ENCODE data around the gene HEATR5A. TPM values are rescaled to one million over a fixed set of nuclear protein-coding genes. Genes with fewer than 3 reads are reported as not detected.
"Not testable (repeated sequence)": the region's sequence is repeated elsewhere in the genome, so short reads cannot be mapped to it uniquely, and the experiment has no call there.

The HEATR5A gene
- 46.8 TPM for total RNA-seq
- long read RNA-seq, partial matches to known transcripts: 26 of 37 reads
- long read RNA-seq, other reads (novel, unspliced or antisense): 9 of 37 reads

DNA sequence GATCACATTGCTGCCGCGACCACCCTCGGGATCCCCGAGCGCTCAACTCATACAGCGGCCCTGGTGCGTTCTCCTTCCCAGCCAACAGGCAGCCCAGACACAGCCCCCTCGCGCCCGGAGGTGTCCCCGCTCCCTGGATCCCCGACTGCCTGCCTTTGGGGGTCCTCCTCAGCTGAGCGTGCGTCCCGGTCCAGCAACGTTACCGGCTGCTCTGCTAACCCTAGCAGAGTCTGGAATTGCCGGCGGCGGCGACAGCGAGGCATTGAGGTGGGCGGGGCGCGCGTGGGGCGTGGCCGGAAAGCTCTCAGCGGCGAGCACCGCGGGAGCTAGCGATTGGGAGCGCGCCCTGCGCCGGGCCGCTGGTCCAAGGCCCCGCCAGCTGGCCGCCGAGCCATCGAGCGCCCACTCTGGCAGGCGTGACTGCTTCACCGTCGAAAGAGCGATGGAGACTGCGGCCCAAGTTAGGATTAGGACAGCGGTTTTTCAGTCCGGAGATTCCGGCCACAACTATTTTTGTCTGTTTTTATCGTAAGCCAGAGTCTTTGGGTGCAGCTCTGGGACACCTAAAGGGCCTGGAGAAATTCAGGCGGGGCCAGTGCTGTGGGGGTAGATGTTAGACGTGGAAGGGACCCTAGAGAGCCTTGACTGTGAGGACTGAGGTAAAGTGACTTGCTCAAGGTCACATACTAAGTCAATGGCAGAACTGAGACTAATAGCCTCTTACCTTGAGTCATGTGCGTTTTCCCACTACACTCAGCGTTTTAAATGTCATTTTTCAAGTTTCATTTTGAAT is at the start of gene HEATR5A:
Gene HEATR5A, minus strand, starts transcription at position 232 of the 793 bp plus-strand sequence. CDS start 17,575 bp downstream, outside the sequence.
- DNase-seq: peak; percentile 99
- ATAC-seq: peak; percentile 98
- intact Hi-C loops (cut with micrococcal nuclease): no loop called here

DNA sequence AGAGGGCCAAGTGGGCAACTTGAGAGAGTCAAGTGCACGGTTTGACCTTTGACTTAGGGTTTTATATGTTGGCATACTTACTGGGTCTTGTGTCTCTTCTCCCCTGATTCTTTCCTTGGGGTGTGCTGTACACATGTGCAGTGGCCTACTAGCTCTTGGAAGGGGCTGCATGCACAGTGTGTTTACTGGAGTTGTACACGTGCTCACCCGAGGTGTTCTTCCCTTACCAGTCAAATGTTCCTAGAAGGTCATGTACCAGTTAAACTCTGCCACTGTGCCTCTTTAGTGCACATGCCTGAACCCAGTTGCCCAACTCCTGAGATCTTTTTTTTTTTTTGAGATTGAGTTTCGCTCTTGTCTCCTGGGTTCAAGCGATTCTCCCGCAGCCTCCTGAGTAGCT is 46.2 kb upstream of the HEATR5A start:
- ATAC-seq (no peak), DNase-seq (no peak)
- intact Hi-C loops (cut with micrococcal nuclease): no loop called here

DNA sequence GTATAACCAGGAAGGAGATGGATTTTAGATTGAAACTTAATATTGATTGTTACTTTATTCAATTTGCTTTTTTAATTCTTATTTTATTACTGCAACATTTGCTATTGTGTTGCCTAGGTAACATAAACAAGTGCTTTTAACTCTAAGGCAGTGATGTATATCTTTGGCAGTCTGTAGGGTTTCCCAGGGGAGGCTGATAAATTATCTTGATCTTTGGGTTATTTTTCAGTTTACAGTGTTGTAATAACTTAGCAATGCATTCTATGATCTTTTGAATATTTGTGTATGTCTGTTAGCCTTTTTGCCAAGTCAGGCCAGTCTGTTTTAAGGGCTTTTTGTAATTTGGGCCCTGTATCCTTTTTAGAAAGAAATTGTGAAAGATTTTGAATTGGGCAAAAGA is 44.8 kb upstream of the HEATR5A start:
- no peak for ATAC-seq
- intact Hi-C loops (cut with micrococcal nuclease): no loop called here

DNA sequence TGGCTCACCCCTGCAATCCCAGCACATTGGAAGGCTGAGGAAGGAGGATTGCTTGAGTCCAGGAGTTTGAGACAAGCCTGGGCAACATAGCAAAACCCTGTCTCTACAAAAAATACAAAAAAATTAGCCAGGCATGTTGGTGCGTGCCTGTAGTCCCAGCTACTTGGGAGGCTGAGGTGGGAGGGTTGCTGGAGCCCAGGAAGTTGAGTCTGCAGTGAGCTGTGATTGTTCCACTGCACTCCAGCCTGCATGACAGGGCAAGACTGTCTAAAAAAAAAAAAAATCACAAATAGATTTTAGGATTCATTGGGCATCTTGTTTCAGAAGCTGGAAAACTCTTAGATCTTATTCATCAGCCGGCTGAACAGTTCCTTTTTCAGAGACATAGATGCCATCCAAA is 42.1 kb upstream of the HEATR5A start:
- ATAC-seq; DNase-seq; intact Hi-C loops (cut with micrococcal nuclease): not testable (repeated sequence)

More for the DNA sequence above, 44.8 kb upstream of the HEATR5A start:
- DNase-seq: no peak

DNA sequence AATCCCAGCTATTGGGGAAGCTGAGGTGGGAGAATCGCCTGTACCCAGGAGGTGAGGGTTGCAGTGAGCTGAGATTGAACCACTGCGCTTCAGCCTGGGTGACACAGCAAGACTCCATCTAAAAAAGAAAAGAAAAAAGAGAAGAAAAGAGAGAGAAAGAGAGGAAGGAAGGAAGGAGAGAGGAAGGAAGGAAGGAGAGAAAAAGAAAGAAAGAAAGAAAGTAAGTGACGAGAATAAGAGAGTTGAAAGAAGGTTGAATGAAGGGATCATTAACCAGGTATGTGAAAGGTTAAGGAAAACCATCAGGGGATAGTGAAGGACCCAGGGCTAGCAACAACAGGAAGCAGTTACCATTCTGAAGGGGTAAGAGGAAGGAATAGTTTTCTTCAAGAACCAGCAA is 41.2 kb upstream of the HEATR5A start:
- intact Hi-C loops (cut with micrococcal nuclease): no loop called here
- ATAC-seq (no peak), DNase-seq (no peak)

DNA sequence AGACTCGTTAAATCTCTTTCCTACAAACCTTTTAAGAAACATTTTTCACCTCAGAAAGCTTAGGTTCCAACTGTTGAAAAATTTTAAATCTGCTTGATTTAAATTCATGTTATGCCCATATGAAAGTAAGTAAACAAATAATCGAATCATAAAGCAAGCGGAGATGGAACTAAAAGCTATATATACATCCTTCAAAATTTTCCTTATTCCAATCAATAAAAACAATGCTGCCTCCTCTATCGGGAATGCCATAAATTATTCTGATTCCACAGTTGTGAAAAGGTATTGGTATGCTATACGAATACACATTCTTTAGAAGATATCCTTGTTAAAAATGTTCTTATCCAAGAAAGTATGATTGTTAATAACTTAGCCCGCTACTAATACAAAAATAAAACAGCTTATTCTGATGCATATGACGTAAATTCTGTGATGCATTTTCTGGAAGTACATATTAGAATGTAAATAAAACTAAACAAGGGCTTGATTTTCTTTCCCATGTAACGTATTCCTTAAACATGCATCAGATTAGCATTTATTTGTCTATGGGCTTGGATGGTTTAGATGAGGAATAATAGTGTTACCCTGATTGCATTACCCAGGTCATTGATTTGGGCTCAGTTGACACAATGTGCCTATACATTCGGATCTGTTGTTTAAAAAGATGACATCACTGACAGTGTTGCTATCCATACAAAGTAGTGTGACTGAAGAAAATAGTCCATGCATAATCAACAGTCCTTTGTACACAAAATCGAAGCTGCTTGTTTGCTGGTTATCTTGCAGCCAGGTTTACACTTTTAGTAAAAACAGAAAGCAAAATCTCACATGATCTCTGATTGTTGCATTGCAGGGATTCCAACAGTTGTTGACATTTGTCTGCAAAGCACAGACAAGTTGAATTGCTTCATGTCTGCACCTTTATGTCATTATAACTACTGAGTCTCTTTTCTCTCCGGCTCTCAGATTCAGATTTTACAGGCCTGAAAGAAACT is 37.6 kb upstream of the HEATR5A start:
- intact Hi-C loops (cut with micrococcal nuclease): no loop called here
- no peak for ATAC-seq
- no peak for DNase-seq

DNA sequence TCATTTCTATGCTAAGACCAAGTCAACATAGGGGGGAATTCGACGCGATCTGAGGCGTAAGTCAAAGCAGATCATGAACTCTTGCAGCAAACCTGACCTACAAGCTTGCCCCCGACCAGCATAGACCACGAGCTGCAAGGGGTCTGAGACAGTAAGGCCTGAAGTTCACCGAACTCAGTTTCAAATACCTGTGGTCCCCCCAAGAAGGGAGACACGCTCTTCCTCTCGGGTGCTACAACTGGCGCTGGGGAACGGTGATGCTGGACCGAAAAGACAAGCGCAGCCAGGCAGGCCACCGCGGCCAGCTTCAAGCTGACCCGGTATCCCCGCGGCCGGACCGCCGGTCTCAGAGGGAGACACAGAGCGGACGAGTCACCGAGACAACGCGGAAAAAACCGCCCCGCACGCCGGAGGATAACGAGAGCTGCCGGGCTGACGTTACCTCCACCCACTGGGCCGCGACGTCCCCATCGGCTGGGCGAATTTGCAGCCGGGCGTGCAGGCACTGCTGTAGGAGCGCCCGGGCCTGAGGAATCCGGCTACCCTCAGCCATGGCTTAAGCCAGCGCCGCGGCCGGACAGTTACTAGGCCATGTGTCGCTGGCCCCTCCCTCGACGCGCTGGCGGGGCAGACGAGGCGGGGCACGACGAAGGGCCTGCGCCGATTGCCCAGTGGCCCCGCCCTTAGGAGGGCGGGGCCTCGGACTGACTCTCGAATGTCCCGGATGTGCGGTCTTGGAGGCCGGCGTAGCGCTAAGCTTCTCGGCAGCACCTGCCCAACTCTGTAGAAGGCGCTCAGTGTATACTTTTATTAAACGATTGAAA is 36.7 kb upstream of the HEATR5A start, which contains the start of gene DTD2:
Gene DTD2, minus strand, starts transcription at position 666 of the 824 bp plus-strand sequence. Its CDS starts 113 bp downstream, at position 553.
- intact Hi-C loops (cut with micrococcal nuclease): no loop called here
- DNase-seq: peak; percentile 98
- peak; percentile 100 for ATAC-seq

DNA sequence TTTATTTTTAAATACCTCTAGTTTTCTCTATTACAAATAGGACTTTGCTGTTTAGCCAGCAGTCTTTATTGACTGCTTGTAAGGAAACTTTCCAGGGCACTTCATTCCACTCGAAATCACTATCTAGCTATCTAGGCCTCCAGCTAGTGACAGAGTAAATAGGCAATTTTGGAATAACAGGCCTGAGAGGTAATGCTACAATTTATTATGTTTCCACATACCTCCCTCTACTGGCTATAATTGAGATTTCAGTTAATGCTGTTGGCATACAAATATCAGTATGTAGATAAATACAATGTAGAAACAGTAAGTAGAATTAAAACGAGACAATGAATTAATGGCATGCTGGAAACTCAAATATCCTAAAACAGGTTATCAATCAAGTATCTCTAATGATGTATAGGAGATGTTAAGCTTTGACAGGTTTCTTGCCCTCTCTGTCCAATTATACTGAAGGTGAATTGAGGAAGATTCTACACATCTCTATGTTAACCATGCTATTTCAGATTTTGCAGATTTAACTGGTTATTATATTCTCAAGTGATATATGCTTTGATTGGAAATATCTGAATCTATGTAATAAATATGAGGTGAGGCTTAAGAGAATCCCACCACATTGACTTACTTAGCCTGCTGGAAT is 29.7 kb upstream of the HEATR5A start:
- intact Hi-C loops (cut with micrococcal nuclease): no loop called here
- peak; percentile 45 for ATAC-seq
- no peak for DNase-seq

DNA sequence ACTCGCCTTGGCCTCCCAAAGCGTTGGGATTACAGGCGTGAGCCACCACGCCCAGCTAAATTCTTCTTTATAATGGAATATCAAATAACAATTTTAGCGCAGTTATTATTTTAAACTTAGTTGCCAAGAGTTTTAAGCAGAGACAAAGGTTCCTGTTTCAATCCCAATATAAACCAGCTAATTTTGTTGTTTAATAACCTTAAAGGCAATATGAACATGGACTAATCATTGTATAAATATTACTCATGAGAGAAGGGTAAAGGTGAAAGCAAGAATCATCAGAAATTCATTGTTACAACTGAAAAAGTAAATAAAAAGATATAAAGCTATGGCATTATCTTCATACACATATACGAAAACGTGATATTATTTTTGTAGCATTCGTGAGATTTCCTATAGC is 28.8 kb upstream of the HEATR5A start:
- ATAC-seq: no peak
- intact Hi-C loops (cut with micrococcal nuclease): no loop called here
- no peak for DNase-seq

DNA sequence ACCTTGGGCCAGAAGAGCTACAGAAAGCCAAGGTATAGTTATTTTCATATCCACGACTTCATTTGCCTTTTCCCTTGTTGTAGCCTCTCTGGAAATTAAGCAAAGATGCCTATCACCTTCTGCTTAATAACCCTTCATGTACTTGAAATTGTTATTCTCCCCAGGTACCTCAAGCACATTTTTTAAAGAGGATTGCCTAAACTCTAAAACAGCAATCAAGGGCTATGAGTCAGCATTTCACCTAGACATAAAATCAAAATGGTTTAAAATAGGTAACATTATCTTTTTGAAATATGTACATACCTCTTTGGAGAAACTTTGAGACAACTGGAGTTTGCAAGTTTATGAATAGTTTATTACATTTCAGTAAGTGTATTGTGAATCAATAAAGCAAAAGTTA is 25.4 kb upstream of the HEATR5A start:
- intact Hi-C loops (cut with micrococcal nuclease): no loop called here
- no peak for DNase-seq
- ATAC-seq: no peak

DNA sequence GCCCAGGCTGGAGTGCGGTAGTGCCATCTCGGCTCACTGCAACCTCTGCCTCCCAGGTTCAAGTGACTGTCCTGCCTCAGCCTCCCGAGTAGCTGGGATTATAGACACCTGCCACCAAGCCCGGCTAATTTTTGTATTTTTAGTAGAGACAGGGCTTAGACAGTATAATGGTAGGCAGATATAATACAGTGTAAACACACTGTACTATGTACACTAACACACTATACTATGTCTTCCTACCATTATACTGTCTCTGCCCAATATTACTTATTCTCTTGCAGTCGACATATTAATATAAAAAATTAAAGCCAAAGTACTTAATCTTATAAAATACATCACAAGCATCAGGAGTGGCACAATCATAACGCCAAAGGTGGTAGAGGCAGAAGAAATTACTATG is 21.9 kb upstream of the HEATR5A start:
- DNase-seq (no peak), ATAC-seq (no peak)
- intact Hi-C loops (cut with micrococcal nuclease): no loop called here

DNA sequence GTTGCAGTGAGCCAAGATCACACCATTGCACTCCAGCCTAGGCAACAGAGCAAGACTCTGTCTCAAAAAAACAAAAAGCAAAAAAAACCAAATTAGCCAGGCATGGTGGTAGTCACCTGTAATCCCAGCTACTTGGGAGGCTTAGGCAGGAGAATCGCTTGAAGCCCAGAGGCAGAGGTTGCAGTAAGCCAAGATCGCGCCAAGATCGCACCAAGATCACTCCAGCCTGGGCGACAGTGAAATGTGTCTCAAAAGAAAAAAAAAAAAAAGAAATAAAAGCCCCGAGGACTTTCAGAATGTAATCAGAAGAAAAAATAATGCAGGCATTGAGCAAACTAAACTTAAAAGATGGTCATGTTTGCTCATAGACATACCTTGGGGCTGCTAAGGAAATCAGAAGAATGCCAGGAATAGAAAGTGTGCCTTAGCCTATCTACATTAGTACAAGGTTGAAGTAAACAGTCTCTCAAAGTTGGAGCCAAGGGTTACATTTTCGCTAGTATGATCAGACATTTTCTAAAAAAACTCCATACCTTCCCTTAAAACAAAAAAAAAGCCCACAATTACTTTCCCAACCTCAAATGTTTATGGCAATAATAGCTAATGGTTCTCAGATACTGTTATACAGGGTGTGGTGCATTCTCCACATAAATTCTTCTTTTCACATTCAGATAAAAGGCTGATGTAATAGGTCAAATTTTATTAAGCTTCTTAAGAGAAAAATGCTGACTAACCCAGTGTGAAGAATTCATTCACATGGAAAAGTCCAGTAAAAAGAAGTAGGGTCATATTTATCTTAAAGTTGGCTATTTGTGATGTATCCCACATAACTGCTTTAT is 21.1 kb upstream of the HEATR5A start:
- intact Hi-C loops (cut with micrococcal nuclease): no loop called here
- no peak for DNase-seq
- ATAC-seq: peak; percentile 58

DNA sequence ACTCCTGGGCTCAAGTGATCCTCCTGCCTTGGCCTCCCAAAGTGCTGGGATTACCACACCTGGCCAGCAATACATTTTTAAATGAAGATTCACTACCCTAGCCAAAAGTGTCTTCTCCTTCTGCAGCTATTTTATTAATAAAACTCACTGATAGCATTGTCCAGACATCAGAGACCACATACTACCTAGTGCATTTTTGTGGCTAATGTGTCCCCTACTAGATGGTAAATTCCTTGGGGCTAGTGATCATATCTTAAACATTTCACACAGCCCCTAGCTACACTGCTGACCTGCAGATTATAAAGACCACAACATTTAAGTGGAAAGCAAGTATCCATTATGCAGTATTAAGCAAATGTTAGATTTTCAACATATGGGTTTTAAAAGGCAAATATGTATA is 19.9 kb upstream of the HEATR5A start:
- intact Hi-C loops (cut with micrococcal nuclease): no loop called here
- no peak for ATAC-seq

DNA sequence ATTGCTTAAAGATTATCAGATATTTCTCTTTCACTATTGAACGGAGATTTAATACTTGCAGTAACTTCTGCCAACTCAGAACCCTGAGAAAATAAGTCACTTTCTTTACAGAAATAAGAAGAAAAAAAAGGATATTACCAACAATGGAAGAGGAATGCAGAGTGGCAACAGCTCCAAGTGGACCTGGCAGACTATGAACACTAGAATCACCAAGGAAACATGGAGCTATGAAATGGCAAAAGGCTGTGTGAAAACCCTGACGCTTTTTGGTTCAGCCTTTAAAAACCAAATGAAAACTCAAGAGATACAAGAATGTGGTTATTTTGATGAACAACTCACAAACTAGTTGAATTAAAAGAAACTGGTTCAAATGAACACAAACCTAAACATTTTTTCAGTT is 19.2 kb upstream of the HEATR5A start:
- ATAC-seq (no peak), DNase-seq (no peak)
- intact Hi-C loops (cut with micrococcal nuclease): no loop called here

More for the DNA sequence above, 19.9 kb upstream of the HEATR5A start:
- DNase-seq: no peak

DNA sequence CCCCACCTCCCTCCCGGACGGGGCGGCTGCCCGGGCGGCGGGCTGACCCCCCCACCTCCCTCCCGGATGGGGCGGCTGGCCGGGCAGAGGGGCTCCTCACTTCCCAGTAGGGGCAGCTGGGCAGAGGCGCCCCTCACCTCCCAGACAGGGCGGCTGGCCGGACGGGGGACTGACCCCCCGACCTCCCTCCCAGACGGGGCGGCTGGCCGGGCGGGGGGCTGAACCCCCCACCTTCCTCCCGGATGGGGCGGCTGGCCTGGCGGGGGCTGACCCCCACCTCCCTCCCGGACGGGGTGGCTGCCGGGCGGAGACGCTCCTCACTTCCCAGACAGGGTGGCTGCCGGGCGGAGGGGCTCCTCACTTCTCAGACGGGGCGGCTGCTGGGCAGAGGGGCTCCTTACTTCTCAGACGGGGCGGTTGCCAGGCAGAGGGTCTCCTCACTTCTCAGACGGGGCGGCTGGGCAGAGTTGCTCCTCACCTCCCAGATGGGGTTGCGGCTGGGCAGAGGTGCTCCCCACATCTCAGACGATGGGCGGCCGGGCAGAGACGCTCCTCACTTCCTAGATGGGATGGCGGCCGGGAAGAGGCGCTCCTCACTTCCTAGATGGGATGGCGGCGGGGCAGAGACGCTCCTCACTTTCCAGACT is 16.8 kb upstream of the HEATR5A start:
- ATAC-seq; intact Hi-C loops (cut with micrococcal nuclease); DNase-seq: not testable (repeated sequence)

DNA sequence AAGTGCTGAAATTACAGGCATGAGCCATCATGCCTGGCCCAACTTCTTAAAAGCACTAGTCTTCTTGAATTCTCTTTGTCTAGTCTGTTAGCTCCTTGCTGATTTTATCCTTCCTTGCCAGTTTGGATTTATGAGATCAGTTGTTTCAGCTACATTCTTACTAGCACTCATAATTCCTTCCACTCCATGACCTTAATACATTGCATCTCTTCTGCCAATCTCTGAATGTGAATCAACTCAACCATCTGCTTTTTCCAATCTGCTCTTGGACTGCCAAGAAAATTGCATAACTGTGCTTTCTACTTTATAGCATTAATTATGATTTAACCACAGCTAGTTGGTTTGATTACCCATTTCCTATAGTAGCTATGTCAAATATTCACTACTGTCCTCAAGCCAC is 14.9 kb upstream of the HEATR5A start:
- ATAC-seq (peak; percentile 87), DNase-seq (no peak)
- intact Hi-C loops (cut with micrococcal nuclease): no loop called here

DNA sequence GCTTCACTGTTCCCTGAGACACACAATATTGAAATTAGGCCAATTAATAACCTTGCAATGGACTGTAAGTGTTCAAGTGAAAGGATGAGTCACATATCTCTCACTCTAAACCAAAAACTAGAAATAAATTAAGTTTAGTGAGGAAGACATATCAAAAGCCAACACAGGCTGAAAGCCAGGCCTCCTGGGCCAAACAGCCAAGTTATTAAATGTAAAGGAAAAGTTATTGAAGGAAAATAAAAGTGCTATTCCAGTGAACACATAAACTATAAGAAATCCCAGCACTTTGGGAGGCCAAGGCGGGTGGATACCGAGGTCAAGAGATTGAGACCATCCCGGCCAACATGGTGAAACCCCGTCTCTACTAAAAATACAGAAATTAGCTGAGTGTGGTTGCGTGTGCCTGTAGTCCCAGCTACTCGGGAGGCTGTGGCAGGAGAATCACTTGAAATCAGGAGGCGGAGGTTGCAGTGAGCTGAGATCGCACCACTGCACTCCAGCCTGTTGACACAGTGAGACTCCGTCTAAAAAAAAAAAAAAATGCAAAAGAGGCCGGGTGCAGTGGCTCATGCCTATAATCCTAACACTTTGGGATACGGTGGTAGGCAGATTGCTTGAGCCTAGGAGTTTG is 10.4 kb upstream of the HEATR5A start:
- intact Hi-C loops (cut with micrococcal nuclease): no loop called here

More for the DNA sequence above, 10.4 kb upstream of the HEATR5A start:
- no peak for DNase-seq
- no peak for ATAC-seq
